GM12891 (cell line): ENCODE measurements around the gene TPMT.

Experiments used
- PAX5 ChIP-seq: IDR thresholded peaks from 2 replicates; pipeline ENCODE4 v1.6.1; 2011; ENCODE audit warnings: low read length, moderate library complexity, mild to moderate bottlenecking; ENCODE audit not compliant: insufficient read depth, severe bottlenecking
- POLR2A ChIP-seq: IDR thresholded peaks from 2 replicates; pipeline ENCODE4 v1.6.1; 2011; ENCODE audit warnings: low read depth, low read length, control low read depth
- POLR2AphosphoS5 ChIP-seq: IDR thresholded peaks from 2 replicates; pipeline ENCODE4 v1.6.1; 2011; ENCODE audit warnings: low read depth, low read length, control low read depth
- POU2F2 ChIP-seq: IDR thresholded peaks from 2 replicates; pipeline ENCODE4 v1.6.1; 2011; ENCODE audit warnings: low read depth, mild to moderate bottlenecking, control low read depth, low read length, moderate library complexity
- SPI1 ChIP-seq: IDR thresholded peaks from 2 replicates; pipeline ENCODE4 v1.6.1; 2011; ENCODE audit warnings: low read depth, low read length, control low read depth
- TAF1 ChIP-seq: IDR thresholded peaks from 2 replicates; pipeline ENCODE4 v1.6.1; 2011; ENCODE audit warnings: low read depth, low read length, control low read depth

- no peak for TF ChIP-seq POLR2A
- TF ChIP-seq POU2F2: no peak
- TF ChIP-seq POLR2AphosphoS5: no peak
- no peak for TF ChIP-seq TAF1
- TF ChIP-seq SPI1: no peak
- no peak for TF ChIP-seq PAX5
Observed at GRCh38 chr6:18142591-18142861, 12.4 kb downstream of the TPMT start.
